Thyroid gland (tissue), 4 donors: ENCODE data around the gene ASPRV1. TPM values are rescaled to one million over a fixed set of nuclear protein-coding genes. Genes with fewer than 3 reads are reported as not detected.

Experiments
- DNase-seq, 2 donors: peaks; one replicate each; pipeline ENCODE4 v3.0.0-alpha.2; 2019
- H3K27ac ChIP-seq, 3 donors: fragments of 200-600 bp; sonication (generic); 1 replicate in 2 of 3; 2 replicates in 1 of 3; pipeline ENCODE4 v1.5.1; 2016 to 2019; ENCODE audit warnings: mild to moderate bottlenecking in 1 of 3, moderate library complexity in 1 of 3
- H3K27me3 ChIP-seq: fragments of 200-600 bp; sonication (generic); one replicate; pipeline ENCODE4 v1.5.1; 2019
- H3K36me3 ChIP-seq, 2 donors: fragments of 200-600 bp; sonication (generic); one replicate each; pipeline ENCODE4 v1.5.1; 2016 to 2019
- H3K4me1 ChIP-seq, 2 donors: fragments of 200-600 bp; sonication (generic); one replicate each; pipeline ENCODE4 v1.5.1; 2017 to 2019
- H3K4me3 ChIP-seq, 3 donors: fragments of 200-600 bp; sonication (generic); replicated peaks in 1 of 3; 1 replicate in 2 of 3; 2 replicates in 1 of 3; pipeline ENCODE4 v1.5.1; 2016; ENCODE audit warnings: mild to moderate bottlenecking in 1 of 3
- H3K9me3 ChIP-seq: fragments of 200-600 bp; sonication (generic); one replicate; pipeline ENCODE4 v1.5.1; 2017
- POLR2A ChIP-seq, 2 donors: fragments of 450-650 bp; IDR thresholded peaks; one replicate each; pipeline ENCODE4 v1.6.1; 2017; ENCODE audit warnings: antibody characterized with exemption in 2 of 2, mild to moderate bottlenecking in 2 of 2, moderate library complexity in 1 of 2
- WGBS, 2 donors: methylation state at CpG; one replicate each; pipeline ENCODE4 v1.1.5; 2017; 5-methylcytosine and 5-hydroxymethylcytosine counted together
- intact Hi-C: fragments of 100-400 bp; cut with DNase I; formaldehyde crosslinking; loops from one replicate; pipeline ENCODE4 v1.15.1; 2023
- total RNA-seq, 4 donors: library from RNA; depleted of rRNA; stranded (reverse); fragments of >200 nt; gene quantifications; one replicate each; pipeline ENCODE4 v1.2.3, GENCODE V29; 2016
- TF ChIP-seq, protein P1 (sequence below), 6 experiments: fragments of 200-600 bp in 3 of 6; fragments of 450-650 bp in 3 of 6; sonication (generic) in 3 of 6; IDR thresholded peaks; one replicate each; pipeline ENCODE4 v1.5.1; 2016 to 2019; ENCODE audit warnings: antibody characterized with exemption in 6 of 6, mild to moderate bottlenecking in 2 of 6, inconsistent platforms in 1 of 6, moderate library complexity in 1 of 6

Gene ASPRV1
- total RNA-seq, 4 donors from 2014 or later, result 0.89 to 2.0 (median 1.5) TPM

DNA sequence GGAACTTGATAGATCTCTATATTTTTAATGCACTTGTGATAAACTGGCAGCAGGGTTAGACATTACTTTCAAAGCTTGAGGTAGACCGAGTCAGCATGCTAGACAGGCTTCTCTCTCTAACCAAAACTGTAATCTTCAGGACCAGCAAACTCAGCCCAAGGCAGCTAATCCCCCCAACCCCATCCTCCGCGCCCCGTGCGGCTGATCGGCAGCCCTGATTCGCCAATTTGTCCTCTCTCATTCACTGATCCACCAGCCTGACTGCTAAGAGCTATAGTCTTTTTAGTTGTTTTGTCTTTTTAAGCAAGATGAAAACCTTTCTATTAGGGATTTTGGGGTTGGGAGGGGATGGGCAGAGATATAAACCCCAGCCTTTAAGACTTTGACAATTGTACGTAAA, 20.7 kb downstream of the ASPRV1 start:
- Histone ChIP-seq H3K4me1 (peaks cover 0 to 3% of the 10 kb centered on the region in 2 donors), H3K9me3 (no peaks in the 10 kb centered on the region), H3K27ac (no peak overlapping the region), H3K36me3 (peaks cover 23 to 62% of the 10 kb centered on the region in 2 donors), H3K4me3 (no peak overlapping the region), H3K27me3 (no peaks in the 10 kb centered on the region)
- no peak for DNase-seq
- TF ChIP-seq, protein P1, sequence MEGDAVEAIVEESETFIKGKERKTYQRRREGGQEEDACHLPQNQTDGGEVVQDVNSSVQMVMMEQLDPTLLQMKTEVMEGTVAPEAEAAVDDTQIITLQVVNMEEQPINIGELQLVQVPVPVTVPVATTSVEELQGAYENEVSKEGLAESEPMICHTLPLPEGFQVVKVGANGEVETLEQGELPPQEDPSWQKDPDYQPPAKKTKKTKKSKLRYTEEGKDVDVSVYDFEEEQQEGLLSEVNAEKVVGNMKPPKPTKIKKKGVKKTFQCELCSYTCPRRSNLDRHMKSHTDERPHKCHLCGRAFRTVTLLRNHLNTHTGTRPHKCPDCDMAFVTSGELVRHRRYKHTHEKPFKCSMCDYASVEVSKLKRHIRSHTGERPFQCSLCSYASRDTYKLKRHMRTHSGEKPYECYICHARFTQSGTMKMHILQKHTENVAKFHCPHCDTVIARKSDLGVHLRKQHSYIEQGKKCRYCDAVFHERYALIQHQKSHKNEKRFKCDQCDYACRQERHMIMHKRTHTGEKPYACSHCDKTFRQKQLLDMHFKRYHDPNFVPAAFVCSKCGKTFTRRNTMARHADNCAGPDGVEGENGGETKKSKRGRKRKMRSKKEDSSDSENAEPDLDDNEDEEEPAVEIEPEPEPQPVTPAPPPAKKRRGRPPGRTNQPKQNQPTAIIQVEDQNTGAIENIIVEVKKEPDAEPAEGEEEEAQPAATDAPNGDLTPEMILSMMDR (IDR thresholded peaks at IDR 0.05), result no peak
- TF ChIP-seq POLR2A (IDR thresholded peaks at IDR 0.05), result no peak
- intact Hi-C loops, result no loop called here
- 95 to 96% methylated on average over 8 of the region's 8 CpGs for WGBS, 2 donors

DNA sequence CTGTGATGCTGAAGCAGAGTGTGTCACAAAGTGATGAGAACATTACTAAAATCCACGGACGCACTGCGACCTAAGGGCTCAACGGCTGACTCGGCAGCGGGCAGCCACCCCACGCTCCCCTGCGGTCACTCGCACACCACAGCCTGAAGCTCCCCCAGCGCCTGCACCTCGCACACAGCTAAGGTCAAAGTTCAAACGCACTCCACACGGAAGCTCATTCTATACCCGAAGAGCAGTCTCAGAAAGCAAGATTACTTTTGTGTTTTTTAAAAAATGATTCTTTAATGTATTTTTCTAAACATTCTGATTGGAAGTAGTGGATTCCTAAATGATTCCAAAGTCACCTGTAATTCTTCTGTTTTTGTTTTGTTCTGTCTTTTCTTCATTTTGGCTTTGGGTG, 21.7 kb downstream of the ASPRV1 start:
- Histone ChIP-seq H3K27ac (no peak overlapping the region), H3K27me3 (no peaks in the 10 kb centered on the region), H3K9me3 (no peaks in the 10 kb centered on the region), H3K4me1 (peaks cover 0 to 3% of the 10 kb centered on the region in 2 donors), H3K36me3 (peaks cover 26 to 66% of the 10 kb centered on the region in 2 donors), H3K4me3 (no peak overlapping the region)
- TF ChIP-seq, protein P1 (IDR thresholded peaks at IDR 0.05), result no peak
- TF ChIP-seq POLR2A (IDR thresholded peaks at IDR 0.05), result no peak
- 83 to 86% methylated on average over 14 of the region's 14 CpGs for WGBS, 2 donors
- no peak for DNase-seq
- intact Hi-C loops, result loop anchor here (10.0 kb wide), 1 partner anchor 125 kb away; no protein-coding TSS in a partner anchor

- Histone ChIP-seq H3K36me3 (peaks cover 26 to 66% of the 10 kb centered on the region in 2 donors), H3K4me3 (no peak overlapping the region), H3K27ac (no peak overlapping the region), H3K27me3 (no peaks in the 10 kb centered on the region), H3K9me3 (no peaks in the 10 kb centered on the region), H3K4me1 (peaks cover 4 to 12% of the 10 kb centered on the region in 2 donors)
- intact Hi-C loops, result loop anchor here (10.0 kb wide), 1 partner anchor 127 kb away; no protein-coding TSS in a partner anchor
- TF ChIP-seq, protein P1 (IDR thresholded peaks at IDR 0.05), result no peak
- no peak for TF ChIP-seq POLR2A (IDR thresholded peaks at IDR 0.05)
- WGBS, 2 donors, result 95 to 96% methylated on average over 14 of the region's 14 CpGs
- DNase-seq, result no peak
Observed at GRCh38 chr2:69937968-69938367, 23.5 kb downstream of the ASPRV1 start.

DNA sequence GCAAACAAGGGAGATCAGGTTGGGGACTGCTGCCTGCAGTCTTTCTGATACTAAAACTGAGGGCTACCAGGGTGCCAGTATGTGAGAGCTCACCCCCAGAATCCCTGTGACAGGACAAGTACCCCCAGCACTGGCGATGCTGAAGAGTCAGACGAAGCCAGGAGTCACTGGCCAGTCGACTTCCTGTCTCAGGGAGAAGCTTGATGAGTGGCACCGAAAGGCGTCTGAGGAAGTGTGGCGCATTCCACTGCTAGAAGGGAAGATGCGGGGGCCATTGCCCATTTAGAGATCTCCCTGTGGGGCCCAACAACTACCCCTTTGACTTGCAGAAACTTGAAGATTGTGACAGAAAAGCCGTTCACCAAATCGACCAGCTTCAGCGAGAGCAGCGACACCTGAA, 24.5 kb downstream of the ASPRV1 start:
- WGBS, 2 donors, result 88 to 90% methylated on average over 11 of the region's 11 CpGs
- Histone ChIP-seq H3K9me3 (no peaks in the 10 kb centered on the region), H3K4me1 (peaks cover 4 to 12% of the 10 kb centered on the region in 2 donors), H3K27ac (no peak overlapping the region), H3K36me3 (peaks cover 26 to 60% of the 10 kb centered on the region in 2 donors), H3K27me3 (no peaks in the 10 kb centered on the region), H3K4me3 (no peak overlapping the region)
- intact Hi-C loops, result loop anchor here (10.0 kb wide), 1 partner anchor 128 kb away; no protein-coding TSS in a partner anchor
- no peak for TF ChIP-seq POLR2A (IDR thresholded peaks at IDR 0.05)
- TF ChIP-seq, protein P1 (IDR thresholded peaks at IDR 0.05), result no peak
- no peak for DNase-seq

DNA sequence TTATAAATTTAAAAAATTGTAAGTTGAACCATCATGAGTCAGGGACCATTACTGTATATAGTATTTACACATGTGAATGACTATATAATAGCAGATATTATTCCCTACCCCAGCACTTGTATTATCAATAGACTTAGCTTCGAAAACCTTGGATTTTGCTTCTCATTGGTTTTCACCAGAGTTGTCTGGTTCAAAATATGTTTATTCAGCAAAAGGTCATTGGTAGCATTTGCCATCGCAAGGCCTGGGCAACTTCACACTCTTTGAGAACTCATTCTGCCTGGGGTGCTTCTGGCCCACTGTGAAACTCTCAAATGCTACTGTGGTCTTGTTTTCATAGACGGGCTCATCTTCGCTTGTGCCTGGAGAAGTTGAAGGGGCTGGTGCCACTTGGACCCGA, 26.4 kb downstream of the ASPRV1 start:
- intact Hi-C loops, result loop anchor here (10.0 kb wide), 1 partner anchor 130 kb away; no protein-coding TSS in a partner anchor

More for the DNA sequence above, 26.4 kb downstream of the ASPRV1 start:
- Histone ChIP-seq H3K9me3 (no peaks in the 10 kb centered on the region), H3K36me3 (peaks cover 29 to 41% of the 10 kb centered on the region in 2 donors), H3K4me1 (peaks cover 4 to 9% of the 10 kb centered on the region in 2 donors), H3K27ac (no peak overlapping the region), H3K4me3 (no peak overlapping the region), H3K27me3 (no peaks in the 10 kb centered on the region)
- TF ChIP-seq POLR2A (IDR thresholded peaks at IDR 0.05), result no peak
- TF ChIP-seq, protein P1 (IDR thresholded peaks at IDR 0.05), result no peak
- WGBS, 2 donors, result 96 to 99% methylated on average over 5 of the region's 5 CpGs
- DNase-seq, result no peak
